Measurements from ENCODE around the gene ACP6.
A peak's percentile ranks its signal among the peaks of the same experiment; 100 is the strongest.
"Not testable (repeated sequence)": the region's sequence is repeated elsewhere in the genome, so short reads cannot be mapped to it uniquely, and the experiment has no call there.

ACP6 gene

GRCh38 chr1:147670319-147671001 is at the start of gene ACP6:
TSS of gene ACP6 (minus strand) at chr1:147670524. CDS start at chr1:147670048, 476 bp downstream.
- peak within 1 kb of the TSS; percentile 52 to 80 (median 69) for H3K4me3 ChIP-seq
- peak within 1 kb of the TSS; percentile 54 to 88 (median 72) for H3K27ac ChIP-seq

- H3K4me3 ChIP-seq, result no peak overlapping the region
- H3K27ac ChIP-seq, result peak overlapping the region in 3 of 21 experiments; percentile 22 to 85 (median 54)
Measured at GRCh38 chr1:147719711-147720225, 49.4 kb upstream of the ACP6 start.

GRCh38 chr1:147719029-147719698 is 48.8 kb upstream of the ACP6 start:
- H3K4me3 ChIP-seq, result no peak overlapping the region
- peak overlapping the region in 5 of 21 experiments; percentile 0 to 85 (median 64) for H3K27ac ChIP-seq

DNA sequence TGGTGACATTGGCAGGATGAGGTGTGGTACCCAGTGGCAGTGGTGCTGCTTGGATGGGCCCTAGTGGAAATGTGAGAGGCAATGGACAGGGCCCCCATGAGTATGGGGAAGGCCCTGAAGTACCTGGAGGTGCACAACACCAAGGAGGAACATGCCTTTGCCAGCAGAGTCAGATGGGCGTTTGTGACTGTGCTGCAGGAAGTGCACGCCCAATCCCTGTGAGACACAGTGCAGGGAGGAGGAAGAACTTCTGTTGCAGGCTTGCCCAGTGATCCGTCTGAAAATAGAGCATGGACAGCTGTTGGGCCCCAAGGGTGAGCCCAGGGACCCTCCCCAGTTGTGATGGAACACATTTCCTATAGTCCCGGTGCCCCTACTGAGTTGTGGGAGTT is 47.4 kb upstream of the ACP6 start:
- H3K27ac ChIP-seq, result peak overlapping the region in 16 of 21 experiments; percentile 5 to 85 (median 68)
- H3K4me3 ChIP-seq, result no peak overlapping the region

DNA sequence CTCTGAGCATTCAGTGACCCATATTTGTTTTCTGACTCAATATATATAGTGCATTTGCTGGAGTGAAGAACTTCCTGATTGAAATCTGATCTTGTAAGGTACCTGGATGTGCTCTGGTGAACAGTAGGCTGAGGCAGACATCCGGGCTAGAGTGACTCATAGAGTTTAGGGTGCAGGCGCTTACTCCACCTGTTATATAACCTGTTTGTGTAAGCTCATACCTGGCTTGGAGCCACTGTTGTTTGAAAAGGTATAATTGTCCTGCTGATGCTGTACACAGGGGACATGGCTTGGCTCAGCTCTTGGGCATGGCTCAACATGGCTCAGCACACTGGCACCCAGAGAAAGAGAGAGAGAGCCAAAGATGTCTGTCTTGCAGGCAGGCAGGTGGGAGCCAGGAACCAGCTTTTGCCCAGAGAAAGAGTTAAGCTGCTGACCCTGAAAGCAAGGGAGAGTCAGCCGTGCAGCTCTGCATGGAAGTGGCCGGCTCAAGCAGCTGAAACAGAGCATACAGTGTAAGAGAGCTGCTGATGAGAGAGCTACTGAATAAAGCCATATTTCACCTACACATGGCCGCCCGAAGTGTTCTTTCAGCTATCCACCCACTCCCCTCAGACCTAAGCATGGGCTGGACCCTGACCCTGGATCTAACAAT is 46.9 kb upstream of the ACP6 start:
- peak overlapping the region in 16 of 21 experiments; percentile 5 to 85 (median 70) for H3K27ac ChIP-seq

DNA sequence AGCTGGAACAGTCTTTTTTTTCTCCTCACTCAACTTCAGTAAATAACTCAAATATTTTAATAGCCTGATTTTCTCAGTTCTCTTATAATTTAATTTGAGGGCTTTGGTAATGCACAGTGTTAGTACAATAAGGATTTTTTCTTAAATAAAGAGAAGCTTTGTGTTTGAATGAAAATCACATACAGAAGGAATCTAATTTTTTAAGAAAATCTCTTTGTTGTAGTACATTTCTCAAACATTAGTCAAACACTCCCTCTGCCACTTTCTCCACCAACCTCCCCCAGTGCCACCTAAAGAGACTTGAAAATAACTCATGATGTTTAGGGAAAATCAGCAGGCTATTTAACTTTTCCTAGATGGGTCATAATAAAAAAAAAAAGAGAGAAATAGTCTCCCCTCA is 42.3 kb upstream of the ACP6 start:
- no peak overlapping the region for H3K4me3 ChIP-seq

More for the DNA sequence above, 46.9 kb upstream of the ACP6 start:
- no peak overlapping the region for H3K4me3 ChIP-seq

GRCh38 chr1:147700042-147701006 is 30.0 kb upstream of the ACP6 start:
- H3K27ac ChIP-seq, result peak overlapping the region in 8 of 21 experiments; percentile 21 to 74 (median 46)
- no peak overlapping the region for H3K4me3 ChIP-seq

More for the DNA sequence above, 42.3 kb upstream of the ACP6 start:
- H3K27ac ChIP-seq, result no peak overlapping the region

DNA sequence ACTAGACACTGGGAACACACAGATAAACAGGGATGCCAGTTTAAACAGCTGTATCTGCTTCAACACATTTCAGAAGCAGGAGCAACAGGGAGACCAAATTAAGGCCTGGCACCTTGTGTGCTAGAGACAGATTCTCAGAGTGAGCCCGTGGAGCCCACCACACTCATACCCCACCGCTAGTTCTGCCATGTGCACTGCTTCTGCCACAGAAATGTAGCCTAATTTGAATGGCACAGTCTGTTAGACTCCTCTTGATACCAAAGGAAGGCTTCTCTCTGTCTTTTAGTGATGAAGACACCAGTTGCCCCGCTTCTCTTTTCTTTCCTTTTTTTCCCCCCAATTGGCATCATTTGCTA is 29.3 kb upstream of the ACP6 start:
- Histone ChIP-seq H3K27ac (no peak overlapping the region), H3K4me3 (no peak overlapping the region)

DNA sequence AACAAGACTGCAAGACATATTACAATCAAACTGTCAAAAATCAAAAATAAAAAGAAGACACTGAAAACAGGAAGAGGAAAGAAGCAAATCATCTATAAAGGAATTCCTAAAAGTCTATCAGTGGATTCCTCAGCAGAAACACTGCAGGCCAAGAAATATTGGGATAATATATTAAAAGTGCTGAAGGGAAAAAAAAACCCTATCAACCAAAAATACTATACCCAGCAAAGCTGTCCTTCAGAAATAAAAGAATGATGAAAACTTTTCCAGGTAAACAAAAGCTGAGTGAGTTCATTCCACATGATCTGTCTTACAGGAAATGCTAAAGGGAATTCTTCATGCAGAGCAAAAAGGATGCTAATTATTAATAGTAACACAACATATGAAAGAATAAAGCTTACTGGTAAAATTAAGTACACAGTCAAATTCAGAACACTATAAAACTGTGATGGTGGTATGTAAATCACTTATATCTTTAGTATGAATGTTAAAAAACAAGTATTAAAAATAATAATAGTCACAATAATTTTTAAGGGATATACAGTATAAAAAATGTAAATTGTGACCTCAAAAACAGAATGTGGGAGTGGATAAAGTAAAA is 12.9 kb upstream of the ACP6 start:
- Histone ChIP-seq H3K4me3 (no peak overlapping the region), H3K27ac (no peak overlapping the region)

- not testable (repeated sequence) for H3K4me3 ChIP-seq, H3K27ac ChIP-seq
Measured at GRCh38 chr1:147680608-147681235, 10.4 kb upstream of the ACP6 start.

- H3K27ac ChIP-seq, H3K4me3 ChIP-seq: not testable (repeated sequence)
Measured at GRCh38 chr1:147677681-147678080, 7.4 kb upstream of the ACP6 start.

- no peak overlapping the region for H3K27ac ChIP-seq
- no peak overlapping the region for H3K4me3 ChIP-seq
Measured at GRCh38 chr1:147676311-147677085, 6.2 kb upstream of the ACP6 start.

GRCh38 chr1:147673816-147674215 is 3.5 kb upstream of the ACP6 start:
- Histone ChIP-seq H3K4me3 (no peak overlapping the region), H3K27ac (no peak overlapping the region)

- H3K4me3 ChIP-seq, result no peak overlapping the region
- H3K27ac ChIP-seq, result no peak overlapping the region
Measured at GRCh38 chr1:147673406-147673805, 3.1 kb upstream of the ACP6 start.

GRCh38 chr1:147669469-147670318 is 630 bp downstream of the ACP6 start:
- Histone ChIP-seq H3K4me3 (peak overlapping the region; percentile 52 to 80 (median 69)), H3K27ac (peak overlapping the region; percentile 54 to 88 (median 72))

GRCh38 chr1:147665521-147665920 is 4.8 kb downstream of the ACP6 start:
- Histone ChIP-seq H3K4me3 (no peak overlapping the region), H3K27ac (no peak overlapping the region)

- Histone ChIP-seq H3K4me3 (no peak overlapping the region), H3K27ac (no peak overlapping the region)
Measured at GRCh38 chr1:147664206-147664605, 6.1 kb downstream of the ACP6 start.
